SK-N-MC (cell line): ENCODE results near the gene JPT1.

Source experiments
- DNase-seq: peaks from one replicate; pipeline ENCODE4 v3.0.0-alpha.2; 2011; ENCODE audit warnings: low read depth, low spot score
- H3K27ac ChIP-seq: fragments of 200-600 bp; sonication (generic); 2 replicates; pipeline ENCODE4 v1.5.1; 2016; ENCODE audit warnings: mixed run types
- H3K36me3 ChIP-seq: fragments of 200-600 bp; sonication (generic); 2 replicates; pipeline ENCODE4 v1.6.1; 2017; ENCODE audit warnings: antibody characterized with exemption, low read length, mixed read lengths; ENCODE audit not compliant: insufficient read depth
- H3K4me3 ChIP-seq: fragments of 200-600 bp; sonication (generic); 2 replicates; pipeline ENCODE4 v1.5.1; 2016
- H3K9ac ChIP-seq: fragments of 200-600 bp; sonication (generic); 2 replicates; pipeline ENCODE4 v1.8.0; 2017; ENCODE audit warnings: mixed run types, mixed read lengths; ENCODE audit not compliant: insufficient read length
- H3K9me3 ChIP-seq: fragments of 200-600 bp; sonication (generic); 2 replicates; pipeline ENCODE4 v1.6.1; 2017; ENCODE audit warnings: low read depth, mild to moderate bottlenecking, antibody characterized with exemption, low read length, moderate library complexity, mixed read lengths
- EZH2 ChIP-seq: fragments of 200-600 bp; sonication (generic); IDR thresholded peaks from one replicate; pipeline ENCODE4 v1.6.1; 2017; ENCODE audit warnings: antibody characterized with exemption
- FOXP2 ChIP-seq: optimal IDR thresholded peaks from 2 replicates; pipeline ENCODE3; 2011; ENCODE audit warnings: mild to moderate bottlenecking, moderate library complexity; ENCODE audit not compliant: insufficient read depth; ENCODE audit errors: extremely low read length, control extremely low read depth
- POLR2AphosphoS5 ChIP-seq: IDR thresholded peaks from 2 replicates; pipeline ENCODE4 v1.6.1; 2012; ENCODE audit warnings: mild to moderate bottlenecking, low read depth, low read length, borderline replicate concordance

The JPT1 gene

GRCh38 chr17:75126954-75127353 is 27.4 kb downstream of the JPT1 start:
- DNase-seq: no peak
- Histone ChIP-seq H3K9me3 (no peaks in the 10 kb centered on the region), H3K9ac (no peak overlapping the region), H3K36me3 (peaks cover 7% of the 10 kb centered on the region; the same call in 1 of the 2 replicates), H3K4me3 (no peak overlapping the region), H3K27ac (no peak overlapping the region)
- no peak for TF ChIP-seq POLR2AphosphoS5
- TF ChIP-seq FOXP2: no peak
- TF ChIP-seq EZH2: no peak

DNA sequence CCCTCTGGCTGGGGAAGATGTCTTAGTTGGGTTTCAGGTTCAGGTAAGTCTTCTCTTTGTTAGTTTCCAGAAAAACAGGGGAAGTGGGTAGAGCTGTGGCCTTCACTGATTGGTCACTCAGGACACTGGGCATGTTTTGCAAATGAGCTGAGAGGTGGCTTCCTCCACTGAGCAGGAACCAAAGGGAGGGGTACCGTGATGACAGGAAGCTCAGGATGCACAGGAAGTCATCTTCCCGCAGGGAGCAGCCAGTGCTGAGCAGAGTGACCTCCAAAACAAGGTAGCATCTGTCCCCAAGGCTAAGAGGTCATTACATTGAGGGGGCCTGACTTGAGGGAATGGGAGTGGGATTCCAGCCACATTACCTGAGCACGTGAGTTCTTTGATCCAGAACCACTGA is 28.3 kb downstream of the JPT1 start:
- no peaks in the 10 kb centered on the region for H3K9me3 ChIP-seq
- no peak overlapping the region for H3K27ac ChIP-seq
- H3K36me3 ChIP-seq: peaks cover 7% of the 10 kb centered on the region; the same call in 1 of the 2 replicates
- no peak for DNase-seq
- no peak overlapping the region for H3K4me3 ChIP-seq
- no peak for TF ChIP-seq EZH2
- no peak for TF ChIP-seq FOXP2
- TF ChIP-seq POLR2AphosphoS5: no peak
- H3K9ac ChIP-seq: no peak overlapping the region

DNA sequence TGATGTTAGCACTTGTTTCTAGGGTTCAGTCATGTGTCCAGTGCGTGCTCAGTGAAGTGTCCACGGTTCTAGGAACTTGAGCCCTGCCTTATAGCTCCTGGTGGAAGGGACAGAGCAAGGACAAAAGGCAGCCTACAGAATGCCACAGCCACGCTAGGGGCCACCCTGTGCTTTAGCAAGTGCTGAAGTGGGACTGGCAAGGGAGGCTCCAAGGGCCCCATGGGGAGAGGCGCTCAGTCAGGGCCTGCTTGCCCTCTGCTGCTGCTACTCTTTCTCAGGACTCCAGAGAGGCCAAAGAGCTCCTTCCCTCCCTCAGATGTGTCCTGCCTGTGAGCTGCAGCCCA is 29.5 kb downstream of the JPT1 start:
- no peak overlapping the region for H3K4me3 ChIP-seq
- H3K9me3 ChIP-seq: no peaks in the 10 kb centered on the region
- no peak overlapping the region for H3K27ac ChIP-seq
- peaks cover 6% of the 10 kb centered on the region; the same call in 1 of the 2 replicates for H3K36me3 ChIP-seq
- no peak overlapping the region for H3K9ac ChIP-seq
- TF ChIP-seq FOXP2: no peak
- TF ChIP-seq POLR2AphosphoS5: no peak
- TF ChIP-seq EZH2: no peak
- no peak for DNase-seq

DNA sequence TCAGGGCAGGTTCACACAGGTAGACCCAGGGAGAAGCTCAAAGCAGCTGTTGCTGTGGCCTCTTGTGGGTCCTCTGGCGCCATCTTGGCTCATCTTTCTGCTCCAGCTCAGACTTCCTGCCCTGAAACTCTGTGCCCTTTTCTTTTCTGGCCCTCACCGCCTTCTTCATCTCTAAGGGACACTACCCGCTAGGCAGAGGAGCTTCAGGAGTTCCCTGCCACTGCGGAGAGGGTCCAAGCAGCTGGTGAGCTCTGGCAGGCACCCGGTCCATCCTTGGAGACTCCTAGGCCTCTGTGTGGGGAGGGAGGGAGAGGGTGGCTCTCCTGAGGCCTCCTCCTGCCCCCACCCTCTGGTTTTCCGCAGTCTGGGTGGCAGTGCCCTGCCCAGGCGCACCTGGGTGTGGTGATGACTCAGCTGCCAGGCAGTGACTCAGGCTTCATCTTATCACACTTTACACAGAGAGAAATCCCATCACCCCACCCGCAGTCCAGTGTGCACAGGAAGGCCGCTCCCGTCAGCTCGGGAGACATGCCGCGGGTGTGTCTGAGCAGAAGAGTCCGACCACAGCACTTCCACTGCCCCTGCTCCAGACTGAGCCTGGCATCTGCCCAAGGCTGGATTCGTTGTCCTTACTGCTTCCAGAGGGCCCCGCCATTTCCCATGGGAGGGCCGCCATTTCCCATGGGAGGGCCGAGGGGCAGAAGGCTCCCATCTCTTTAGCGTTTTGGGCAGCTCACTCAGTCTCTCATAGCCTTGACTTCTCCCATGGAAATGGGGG is 30.1 kb downstream of the JPT1 start:
- no peak overlapping the region for H3K27ac ChIP-seq
- no peak for DNase-seq
- TF ChIP-seq FOXP2 (no peak), POLR2AphosphoS5 (no peak), EZH2 (no peak)
- no peak overlapping the region for H3K4me3 ChIP-seq
- peaks cover under 1% of the 10 kb centered on the region; the same call in 1 of the 2 replicates for H3K36me3 ChIP-seq
- no peak overlapping the region for H3K9ac ChIP-seq
- H3K9me3 ChIP-seq: no peaks in the 10 kb centered on the region

- H3K9ac ChIP-seq: no peak overlapping the region
- no peak for DNase-seq
- no peaks in the 10 kb centered on the region for H3K9me3 ChIP-seq
- H3K36me3 ChIP-seq: no peaks in the 10 kb centered on the region
- no peak overlapping the region for H3K27ac ChIP-seq
- H3K4me3 ChIP-seq: no peak overlapping the region
- TF ChIP-seq POLR2AphosphoS5 (no peak), EZH2 (no peak), FOXP2 (no peak)
Measured at GRCh38 chr17:75118307-75118706, 36.0 kb downstream of the JPT1 start.

GRCh38 chr17:75116737-75117136 is 37.6 kb downstream of the JPT1 start:
- Histone ChIP-seq H3K9ac (no peak overlapping the region), H3K27ac (no peak overlapping the region), H3K4me3 (no peak overlapping the region)

DNA sequence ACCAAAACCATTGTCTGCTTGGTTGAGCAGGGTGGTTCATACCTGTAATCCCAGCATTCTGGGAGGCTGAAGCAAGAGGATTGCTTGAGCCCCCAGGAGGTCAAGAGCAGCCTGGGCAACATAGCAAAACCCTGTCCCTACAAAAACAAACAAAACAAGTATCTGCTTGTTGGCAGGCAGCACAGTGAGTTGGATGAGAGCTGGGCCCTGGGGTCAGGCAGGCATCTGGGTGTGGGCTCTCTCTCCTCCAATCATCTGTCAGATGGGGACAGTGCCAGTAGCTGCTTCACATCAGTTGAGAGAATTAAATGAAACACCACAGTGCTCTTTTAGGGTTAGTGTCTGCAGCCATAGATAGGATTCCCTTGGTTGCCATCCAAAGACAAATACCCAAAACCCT is 38.8 kb downstream of the JPT1 start:
- Histone ChIP-seq H3K9me3 (no peaks in the 10 kb centered on the region), H3K9ac (no peak overlapping the region), H3K4me3 (no peak overlapping the region), H3K36me3 (no peaks in the 10 kb centered on the region), H3K27ac (no peak overlapping the region)
- DNase-seq: no peak
- TF ChIP-seq FOXP2 (no peak), EZH2 (no peak), POLR2AphosphoS5 (no peak)

More at GRCh38 chr17:75116737-75117136, 37.6 kb downstream of the JPT1 start:
- no peak for DNase-seq
- TF ChIP-seq POLR2AphosphoS5 (no peak), EZH2 (no peak), FOXP2 (no peak)
- H3K36me3 ChIP-seq: no peaks in the 10 kb centered on the region
- no peaks in the 10 kb centered on the region for H3K9me3 ChIP-seq

- DNase-seq: no peak
- Histone ChIP-seq H3K4me3 (peak overlapping the region; percentile 73), H3K27ac (no peak overlapping the region), H3K9me3 (no peaks in the 10 kb centered on the region), H3K36me3 (no peaks in the 10 kb centered on the region), H3K9ac (peak overlapping the region; percentile 48)
- TF ChIP-seq EZH2 (no peak), POLR2AphosphoS5 (no peak), FOXP2 (no peak)
Measured at GRCh38 chr17:75114552-75115314, 39.6 kb downstream of the JPT1 start.
